ENCODE measurements around the gene AIF1L.
A peak's percentile ranks its signal among the peaks of the same experiment; 100 is the strongest.

Gene AIF1L

GRCh38 chr9:131091352-131091992 lies 4.9 kb upstream of the AIF1L start:
- Histone ChIP-seq H3K4me1 (ENCODE audit: control insufficient read depth, insufficient read depth, low read length, poor library complexity, severe bottlenecking) (peaks cover under 1% of the 10 kb centered on the region), H3K27me3 (replicated peaks; ENCODE audit: control insufficient read depth, insufficient read depth, low read length, poor library complexity, severe bottlenecking) (peaks cover 8% of the 10 kb centered on the region), H3K36me3 (ENCODE audit: control insufficient read depth, insufficient read depth, low read length) (no peaks in the 10 kb centered on the region), H3K9me3 (ENCODE audit: control insufficient read depth, low read length) (no peaks in the 10 kb centered on the region), H3K27ac (ENCODE audit: insufficient read depth, low read length, poor library complexity, severe bottlenecking) (no peak overlapping the region), H3K4me3 (ENCODE audit: insufficient read depth, low read depth, low read length, poor library complexity, severe bottlenecking) (no peak overlapping the region)
- no peak for DNase-seq

DNA sequence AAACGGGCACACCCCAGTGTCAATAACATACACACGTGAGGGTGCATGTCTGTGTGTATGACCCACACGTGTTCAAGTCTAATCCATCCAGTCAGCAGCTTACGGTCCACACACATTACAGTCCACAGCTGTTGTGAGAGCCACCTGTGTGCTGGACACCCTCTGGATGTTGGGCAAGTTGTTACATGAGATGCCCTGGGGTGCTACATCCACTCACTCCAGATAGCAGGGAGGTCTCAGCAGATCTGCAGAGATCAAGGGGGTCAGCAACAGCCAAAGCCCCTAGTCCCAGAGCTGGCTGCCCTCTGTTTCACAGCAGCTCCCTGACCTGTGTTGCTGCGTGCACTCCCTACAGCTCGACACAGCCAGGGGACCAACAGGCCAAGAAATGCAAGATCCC lies 4.3 kb upstream of the AIF1L start:
- H3K4me1 ChIP-seq (ENCODE audit: control insufficient read depth, insufficient read depth, low read length, poor library complexity, severe bottlenecking), result peaks cover 6% of the 10 kb centered on the region
- no peak overlapping the region for H3K27ac ChIP-seq (ENCODE audit: insufficient read depth, low read length, poor library complexity, severe bottlenecking)
- H3K27me3 ChIP-seq (replicated peaks; ENCODE audit: control insufficient read depth, insufficient read depth, low read length, poor library complexity, severe bottlenecking), result peaks cover 8% of the 10 kb centered on the region
- DNase-seq, result no peak
- H3K4me3 ChIP-seq (ENCODE audit: insufficient read depth, low read depth, low read length, poor library complexity, severe bottlenecking), result no peak overlapping the region
- no peaks in the 10 kb centered on the region for H3K36me3 ChIP-seq (ENCODE audit: control insufficient read depth, insufficient read depth, low read length)
- H3K9me3 ChIP-seq (ENCODE audit: control insufficient read depth, low read length), result no peaks in the 10 kb centered on the region

GRCh38 chr9:131092548-131093440 lies 3.5 kb upstream of the AIF1L start:
- DNase-seq, result no peak
- Histone ChIP-seq H3K4me3 (ENCODE audit: insufficient read depth, low read depth, low read length, poor library complexity, severe bottlenecking) (no peak overlapping the region), H3K27me3 (replicated peaks; ENCODE audit: control insufficient read depth, insufficient read depth, low read length, poor library complexity, severe bottlenecking) (peaks cover 8% of the 10 kb centered on the region), H3K4me1 (ENCODE audit: control insufficient read depth, insufficient read depth, low read length, poor library complexity, severe bottlenecking) (peaks cover 8% of the 10 kb centered on the region), H3K36me3 (ENCODE audit: control insufficient read depth, insufficient read depth, low read length) (no peaks in the 10 kb centered on the region), H3K9me3 (ENCODE audit: control insufficient read depth, low read length) (no peaks in the 10 kb centered on the region), H3K27ac (ENCODE audit: insufficient read depth, low read length, poor library complexity, severe bottlenecking) (no peak overlapping the region)

- no peak overlapping the region for H3K27ac ChIP-seq (ENCODE audit: insufficient read depth, low read length, poor library complexity, severe bottlenecking)
- no peak for DNase-seq
- no peaks in the 10 kb centered on the region for H3K9me3 ChIP-seq (ENCODE audit: control insufficient read depth, low read length)
- H3K27me3 ChIP-seq (replicated peaks; ENCODE audit: control insufficient read depth, insufficient read depth, low read length, poor library complexity, severe bottlenecking), result peaks cover 8% of the 10 kb centered on the region
- peaks cover 8% of the 10 kb centered on the region for H3K4me1 ChIP-seq (ENCODE audit: control insufficient read depth, insufficient read depth, low read length, poor library complexity, severe bottlenecking)
- no peak overlapping the region for H3K4me3 ChIP-seq (ENCODE audit: insufficient read depth, low read depth, low read length, poor library complexity, severe bottlenecking)
- H3K36me3 ChIP-seq (ENCODE audit: control insufficient read depth, insufficient read depth, low read length), result no peaks in the 10 kb centered on the region
Observed at GRCh38 chr9:131094015-131094414, 2.3 kb upstream of the AIF1L start.

- no peak for DNase-seq
- peaks cover 8% of the 10 kb centered on the region for H3K4me1 ChIP-seq (ENCODE audit: control insufficient read depth, insufficient read depth, low read length, poor library complexity, severe bottlenecking)
- H3K4me3 ChIP-seq (ENCODE audit: insufficient read depth, low read depth, low read length, poor library complexity, severe bottlenecking), result no peak overlapping the region
- peaks cover 8% of the 10 kb centered on the region for H3K27me3 ChIP-seq (replicated peaks; ENCODE audit: control insufficient read depth, insufficient read depth, low read length, poor library complexity, severe bottlenecking)
- H3K9me3 ChIP-seq (ENCODE audit: control insufficient read depth, low read length), result no peaks in the 10 kb centered on the region
- no peak overlapping the region for H3K27ac ChIP-seq (ENCODE audit: insufficient read depth, low read length, poor library complexity, severe bottlenecking)
- H3K36me3 ChIP-seq (ENCODE audit: control insufficient read depth, insufficient read depth, low read length), result no peaks in the 10 kb centered on the region
Observed at GRCh38 chr9:131094622-131095021, 1.7 kb upstream of the AIF1L start.

GRCh38 chr9:131095666-131096268 lies 564 bp upstream of the AIF1L start:
- Histone ChIP-seq H3K27me3 (replicated peaks; ENCODE audit: control insufficient read depth, insufficient read depth, low read length, poor library complexity, severe bottlenecking) (peaks cover 8% of the 10 kb centered on the region), H3K4me3 (ENCODE audit: insufficient read depth, low read depth, low read length, poor library complexity, severe bottlenecking) (peak overlapping the region; percentile 45), H3K27ac (ENCODE audit: insufficient read depth, low read length, poor library complexity, severe bottlenecking) (no peak overlapping the region), H3K9me3 (ENCODE audit: control insufficient read depth, low read length) (no peaks in the 10 kb centered on the region), H3K36me3 (ENCODE audit: control insufficient read depth, insufficient read depth, low read length) (no peaks in the 10 kb centered on the region), H3K4me1 (ENCODE audit: control insufficient read depth, insufficient read depth, low read length, poor library complexity, severe bottlenecking) (peaks cover 8% of the 10 kb centered on the region)
- no peak for DNase-seq

DNA sequence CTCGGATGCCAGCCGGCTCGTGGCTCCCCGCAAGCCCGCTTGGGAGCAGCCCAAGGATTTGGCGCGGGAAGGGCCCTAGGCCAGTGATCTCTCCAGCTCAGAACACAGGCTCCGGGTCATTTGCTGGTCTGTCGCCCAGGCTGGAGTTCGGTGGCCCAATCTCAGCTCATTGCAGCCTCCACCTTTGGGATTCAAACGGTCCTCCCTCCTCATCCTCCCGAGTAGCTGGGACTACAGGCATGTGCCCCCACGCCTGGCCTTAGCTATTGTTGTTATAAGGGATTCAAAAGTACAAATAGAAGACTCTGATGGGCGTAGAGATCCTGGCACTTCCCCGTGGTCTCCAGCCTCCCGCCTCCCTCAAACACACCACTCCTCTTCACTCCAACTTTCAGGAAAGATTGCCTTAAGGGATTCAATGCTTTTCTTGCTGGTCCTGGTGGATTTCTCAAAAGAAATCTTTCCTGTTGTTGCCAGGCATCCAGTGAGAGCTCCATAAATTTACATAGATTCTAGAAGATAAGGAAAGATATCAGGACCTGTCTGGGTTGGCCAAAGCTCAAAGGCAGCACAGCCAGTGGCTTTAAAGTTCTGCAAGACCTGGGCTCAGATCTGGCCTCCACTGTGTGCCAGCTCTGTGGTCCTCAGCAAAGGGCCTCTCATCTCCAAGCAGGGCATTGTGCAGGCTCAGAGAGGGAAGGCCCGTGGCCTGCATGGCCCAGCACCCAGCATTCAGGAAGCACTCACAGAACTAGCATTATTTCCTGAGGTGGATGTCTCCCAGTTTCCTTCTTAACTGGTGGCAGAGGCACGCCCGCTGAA lies 1.0 kb downstream of the AIF1L start:
- Histone ChIP-seq H3K4me3 (ENCODE audit: insufficient read depth, low read depth, low read length, poor library complexity, severe bottlenecking) (no peak overlapping the region), H3K36me3 (ENCODE audit: control insufficient read depth, insufficient read depth, low read length) (no peaks in the 10 kb centered on the region)
- DNase-seq, result no peak

GRCh38 chr9:131097948-131098278 lies 1.6 kb downstream of the AIF1L start:
- Histone ChIP-seq H3K9me3 (ENCODE audit: control insufficient read depth, low read length) (no peaks in the 10 kb centered on the region), H3K27ac (ENCODE audit: insufficient read depth, low read length, poor library complexity, severe bottlenecking) (no peak overlapping the region), H3K4me1 (ENCODE audit: control insufficient read depth, insufficient read depth, low read length, poor library complexity, severe bottlenecking) (peaks cover 8% of the 10 kb centered on the region), H3K4me3 (ENCODE audit: insufficient read depth, low read depth, low read length, poor library complexity, severe bottlenecking) (no peak overlapping the region), H3K27me3 (replicated peaks; ENCODE audit: control insufficient read depth, insufficient read depth, low read length, poor library complexity, severe bottlenecking) (peaks cover 8% of the 10 kb centered on the region), H3K36me3 (ENCODE audit: control insufficient read depth, insufficient read depth, low read length) (no peaks in the 10 kb centered on the region)
- no peak for DNase-seq

More for the DNA sequence above, 1.0 kb downstream of the AIF1L start:
- peaks cover 8% of the 10 kb centered on the region for H3K4me1 ChIP-seq (ENCODE audit: control insufficient read depth, insufficient read depth, low read length, poor library complexity, severe bottlenecking)
- peaks cover 8% of the 10 kb centered on the region for H3K27me3 ChIP-seq (replicated peaks; ENCODE audit: control insufficient read depth, insufficient read depth, low read length, poor library complexity, severe bottlenecking)
- H3K27ac ChIP-seq (ENCODE audit: insufficient read depth, low read length, poor library complexity, severe bottlenecking), result no peak overlapping the region
- H3K9me3 ChIP-seq (ENCODE audit: control insufficient read depth, low read length), result no peaks in the 10 kb centered on the region

- DNase-seq, result no peak
- no peak overlapping the region for H3K27ac ChIP-seq (ENCODE audit: insufficient read depth, low read length, poor library complexity, severe bottlenecking)
- H3K4me1 ChIP-seq (ENCODE audit: control insufficient read depth, insufficient read depth, low read length, poor library complexity, severe bottlenecking), result peaks cover 8% of the 10 kb centered on the region
- no peak overlapping the region for H3K4me3 ChIP-seq (ENCODE audit: insufficient read depth, low read depth, low read length, poor library complexity, severe bottlenecking)
- H3K27me3 ChIP-seq (replicated peaks; ENCODE audit: control insufficient read depth, insufficient read depth, low read length, poor library complexity, severe bottlenecking), result peaks cover 8% of the 10 kb centered on the region
- H3K36me3 ChIP-seq (ENCODE audit: control insufficient read depth, insufficient read depth, low read length), result no peaks in the 10 kb centered on the region
- no peaks in the 10 kb centered on the region for H3K9me3 ChIP-seq (ENCODE audit: control insufficient read depth, low read length)
Observed at GRCh38 chr9:131098391-131099101, 2.2 kb downstream of the AIF1L start.

All from effector memory CD4-positive, alpha-beta T cell (primary cell).